H1 (cell line): ENCODE data around the gene DYRK1A. TPM values are rescaled to one million over a fixed set of nuclear protein-coding genes. Genes with fewer than 3 reads are reported as not detected.

Experiments
- ASH2L ChIP-seq: fragments of 200-600, 300-600 bp; sonication (generic); IDR thresholded peaks from one replicate; pipeline ENCODE4 v1.7.1; 2017; ENCODE audit warnings: low read length
- ATF3 ChIP-seq: IDR thresholded peaks from 2 replicates; pipeline ENCODE4 v1.6.1; 2011; ENCODE audit warnings: low read depth, mild to moderate bottlenecking, low read length; ENCODE audit not compliant: insufficient read depth
- BACH1 ChIP-seq: IDR thresholded peaks from 2 replicates; pipeline ENCODE4 v1.6.1; 2012; ENCODE audit warnings: low read length, improper control_type of control experiment
- BCL11A ChIP-seq, 2 experiments: IDR thresholded peaks; one replicate each; pipeline ENCODE4 v1.6.1; 2011; ENCODE audit warnings: low read depth in 2 of 2, low read length in 2 of 2, mild to moderate bottlenecking in 2 of 2
- CTCF ChIP-seq, 3 experiments: IDR thresholded peaks; 1 replicate in 2 of 3; 2 replicates in 1 of 3; pipeline versions ENCODE4 v1.5.1 to v1.6.1; 2011; ENCODE audit warnings: low read length in 3 of 3, mild to moderate bottlenecking in 3 of 3, inconsistent platforms in 2 of 3, low read depth in 1 of 3, moderate library complexity in 1 of 3; ENCODE audit not compliant: insufficient read depth in 1 of 3; ENCODE audit errors: control extremely low read depth in 1 of 3
- RBBP5 ChIP-seq: IDR thresholded peaks from 2 replicates; pipeline ENCODE4 v1.7.1; 2012; ENCODE audit warnings: low read depth, mild to moderate bottlenecking, inconsistent platforms, low read length, moderate library complexity, borderline replicate concordance
- SRF ChIP-seq: IDR thresholded peaks from 2 replicates; pipeline ENCODE4 v1.6.1; 2011; ENCODE audit warnings: mild to moderate bottlenecking, low read depth, low read length, moderate library complexity
- ZNF274 ChIP-seq: IDR thresholded peaks from 2 replicates; pipeline ENCODE4 v1.7.0; 2012; ENCODE audit warnings: low read length, borderline replicate concordance; ENCODE audit errors: extremely low read depth
- polyA plus RNA-seq, 7 experiments: library from polyadenylated mRNA; depleted of rRNA in 3 of 7; stranded (reverse) in 5 of 7; unstranded in 2 of 7; fragments of >200 nt in 5 of 7; fragments of 200-250 nt in 2 of 7; gene quantifications; 1 replicate in 5 of 7; 2 replicates in 1 of 7; 4 replicates in 1 of 7; pipeline versions ENCODE4 v1.2.1 to v1.2.3, GENCODE V29; 2011 to 2013; ENCODE audit warnings: missing spikeins in 2 of 7, mixed read lengths in 2 of 7
- total RNA-seq: library from RNA; stranded (reverse); fragmentation: NEBNext Ultra II Directional; extraction: Animal tissue kit (Norgen Biotek cat#: 25700); gene quantifications from 2 replicates; pipeline ENCODE4 v1.2.1, GENCODE V29; 2021
- TF ChIP-seq, protein P1 (sequence below): IDR thresholded peaks from 2 replicates; pipeline ENCODE4 v1.6.1; 2012; ENCODE audit warnings: inconsistent platforms

DYRK1A gene
- total and polyA plus RNA-seq, 2 of the 8 experiments (the other 6 are each of a cell fraction or from before 2014, with no cell fraction given): 61.1 to 62.2 TPM

GRCh38 chr21:37565530-37566223 lies 199.1 kb downstream of the DYRK1A start (continued):
- TF ChIP-seq CTCF (IDR thresholded peaks at IDR 0.05; ENCODE audit: control extremely low read depth in 1 of 3, insufficient read depth in 1 of 3, low read depth in 1 of 3, low read length in 3 of 3) (no peak), ATF3 (no peak), BACH1 (no peak), SRF (no peak), RBBP5 (no peak), ASH2L (no peak), ZNF274 (no peak), BCL11A (IDR thresholded peaks at IDR 0.05; ENCODE audit: low read depth in 2 of 2, low read length in 2 of 2) (no peak)
- TF ChIP-seq, protein P1, sequence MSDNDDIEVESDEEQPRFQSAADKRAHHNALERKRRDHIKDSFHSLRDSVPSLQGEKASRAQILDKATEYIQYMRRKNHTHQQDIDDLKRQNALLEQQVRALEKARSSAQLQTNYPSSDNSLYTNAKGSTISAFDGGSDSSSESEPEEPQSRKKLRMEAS: no peak
